NCI-H526 (cell line): ENCODE measurements around the gene CDH26.

Experiments
- DNase-seq, 2 experiments: peaks; one replicate each; lab custom pipeline; 2025; lab: John Stamatoyannopoulos, UW

The CDH26 gene

DNA sequence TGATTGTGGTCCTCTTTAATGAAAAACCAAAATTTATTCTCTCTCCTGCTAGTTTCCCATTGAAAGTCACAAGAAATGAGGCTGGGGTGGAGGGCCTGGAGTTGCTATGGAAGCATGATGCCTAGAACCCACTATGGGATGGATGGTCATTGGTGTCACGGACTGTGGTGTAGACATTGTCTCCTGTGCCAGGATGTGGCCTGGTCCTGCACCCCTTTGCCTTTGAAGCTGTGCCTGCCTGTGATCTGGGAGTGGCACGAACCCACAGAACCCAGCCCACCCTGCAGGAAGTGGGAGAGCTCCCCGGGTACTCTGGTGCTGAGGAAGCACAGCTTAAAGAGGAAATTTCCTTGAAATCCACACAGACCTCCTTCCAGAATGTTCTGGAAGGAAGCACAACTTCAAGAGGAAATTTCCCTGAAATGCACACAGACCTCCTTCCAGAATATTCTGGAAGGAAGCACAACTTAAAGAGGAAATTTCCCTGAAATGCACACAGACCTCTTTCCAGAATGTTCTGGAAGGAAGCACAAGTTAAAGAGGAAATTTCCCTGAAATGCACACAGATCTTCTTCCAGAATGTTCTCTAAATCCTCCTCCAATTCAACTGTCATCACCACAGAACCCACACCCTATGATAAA, 105.6 kb downstream of the CDH26 start:
- DNase-seq: no peak
